T follicular helper cell (primary cell): Measurements from ENCODE around the gene GPC6.

Source experiments
- DNase-seq: peaks from one replicate; pipeline ENCODE4 v3.0.0-alpha.2; 2020; ENCODE audit warnings: low read depth

Gene GPC6

GRCh38 chr13:93775507-93776108, 549.0 kb downstream of the GPC6 start:
- no peak for DNase-seq

DNA sequence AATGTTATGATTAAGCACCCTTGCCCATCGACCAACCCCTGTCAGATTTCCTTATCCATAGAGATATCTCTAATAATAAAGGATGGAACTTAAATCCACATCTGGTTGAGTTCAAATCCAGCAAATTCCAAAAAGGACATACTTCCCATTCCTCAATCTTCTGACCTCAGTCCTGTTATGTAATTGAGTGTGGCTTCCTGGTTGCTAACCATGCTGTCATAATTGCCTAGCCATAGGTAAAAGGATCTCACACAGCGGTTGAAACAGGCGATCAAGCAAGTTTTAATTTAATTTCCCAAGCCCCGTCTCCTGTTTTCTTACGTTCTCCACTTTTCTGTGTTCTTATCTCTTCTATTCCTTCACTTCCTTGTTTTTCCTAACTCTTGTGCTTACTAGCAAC, 550.3 kb downstream of the GPC6 start:
- DNase-seq = no peak

DNA sequence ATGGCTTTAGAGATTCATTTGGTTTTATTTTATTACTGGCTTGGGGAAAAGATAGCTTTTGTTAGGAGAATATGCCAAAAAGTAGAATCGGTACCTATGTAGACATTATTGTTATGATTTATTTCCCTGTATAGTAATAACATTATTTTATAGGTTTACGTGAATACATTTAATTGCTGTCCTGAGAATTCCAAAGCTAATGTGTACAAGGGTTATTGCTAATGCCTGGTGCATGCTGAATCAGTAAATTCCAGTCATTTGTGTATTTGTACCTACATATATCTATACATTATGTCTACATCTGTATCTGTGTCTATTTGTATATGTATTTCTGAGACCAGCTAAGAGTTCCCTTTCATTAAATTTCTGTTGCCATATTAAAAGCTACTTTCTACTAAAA, 550.9 kb downstream of the GPC6 start:
- DNase-seq = no peak

DNA sequence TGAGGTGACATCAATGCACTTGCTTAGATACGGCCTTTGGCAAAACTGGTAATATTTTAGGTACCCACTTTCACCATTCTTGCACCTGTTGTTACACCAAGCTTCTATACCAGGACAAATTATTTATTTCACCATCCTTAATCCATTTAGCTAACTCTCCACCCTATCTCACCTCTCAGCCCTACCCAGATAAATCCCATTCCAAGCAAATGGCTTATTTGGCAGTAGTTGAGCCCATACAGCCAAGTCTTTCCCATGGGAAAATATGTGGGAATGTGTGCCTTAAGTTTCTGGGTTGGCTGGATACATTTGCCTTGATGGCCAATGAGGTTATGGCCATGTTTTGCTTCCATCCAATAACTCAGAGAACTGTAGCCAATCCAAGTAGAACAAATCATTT, 551.9 kb downstream of the GPC6 start:
- no peak for DNase-seq

DNA sequence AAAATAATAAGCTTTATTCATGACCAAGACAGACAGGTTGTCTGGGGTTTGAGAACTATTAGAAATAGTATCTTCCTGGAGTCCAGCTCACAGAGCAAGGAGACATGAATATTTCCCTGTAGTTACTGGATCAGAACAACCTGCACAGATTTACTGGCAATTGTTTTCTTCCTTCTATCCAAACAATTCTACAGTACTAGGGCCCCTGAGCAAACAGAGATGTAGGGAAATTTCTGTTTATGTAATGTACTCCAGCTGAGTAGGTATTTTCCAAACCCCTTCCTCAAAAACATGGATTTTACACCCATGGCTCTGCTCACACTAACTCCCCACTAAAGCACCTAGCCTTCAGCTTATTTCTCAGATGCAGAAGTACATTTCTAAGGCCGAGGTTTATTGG, 557.6 kb downstream of the GPC6 start:
- DNase-seq = no peak

- no peak for DNase-seq
Measured at GRCh38 chr13:93786846-93787489, 560.4 kb downstream of the GPC6 start.

DNA sequence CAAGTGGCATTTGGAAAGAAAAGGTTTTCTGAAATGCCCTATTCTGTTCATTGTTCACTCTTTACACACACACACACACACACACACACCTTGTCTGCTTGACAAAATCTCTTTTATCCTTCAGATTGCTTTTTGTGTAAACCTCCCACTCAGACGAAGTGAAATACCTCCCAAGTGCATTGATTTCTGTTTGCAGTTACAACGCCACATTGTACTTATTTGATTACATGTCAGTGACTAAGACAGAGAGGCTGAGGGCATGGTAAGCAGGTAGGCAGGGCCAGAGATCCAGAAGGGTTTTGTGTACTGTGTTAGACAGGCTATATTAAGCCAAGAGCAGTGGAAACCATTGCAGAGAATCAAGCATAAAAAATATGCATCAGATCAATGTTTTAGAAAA, 561.8 kb downstream of the GPC6 start:
- no peak for DNase-seq

GRCh38 chr13:93789058-93789457, 562.5 kb downstream of the GPC6 start:
- no peak for DNase-seq

DNA sequence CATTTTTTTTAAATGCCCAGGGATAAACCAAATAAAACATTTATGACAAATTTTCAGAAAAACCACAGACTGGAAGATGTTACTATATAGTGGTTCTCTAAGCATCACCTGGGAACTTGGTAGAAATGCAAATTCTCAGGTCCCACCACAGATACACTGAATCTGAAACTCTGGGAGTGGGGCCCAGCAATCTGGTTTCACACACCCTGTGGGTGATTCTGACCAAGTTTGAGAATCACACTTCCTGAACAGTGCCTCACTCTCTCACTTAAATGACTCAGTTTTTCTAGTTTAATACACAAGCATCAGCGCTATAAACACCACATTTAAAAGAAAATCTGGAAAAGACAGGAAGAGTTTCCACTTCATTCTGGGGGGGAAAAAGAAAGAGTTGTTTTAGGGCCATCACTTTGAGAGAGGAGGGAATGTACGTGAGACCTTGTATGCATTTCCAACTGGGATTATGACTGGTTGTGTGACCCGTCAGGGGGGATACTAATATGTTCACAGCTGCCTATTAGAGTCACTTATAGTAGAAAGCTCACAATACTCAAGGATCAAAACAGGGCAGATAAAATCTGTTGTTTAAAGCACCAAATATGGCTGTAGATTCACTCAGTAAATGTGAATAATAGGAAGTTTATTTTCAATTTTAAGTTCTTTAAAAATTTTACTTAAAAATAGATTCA, 567.7 kb downstream of the GPC6 start:
- no peak for DNase-seq

- no peak for DNase-seq
Measured at GRCh38 chr13:93797463-93797862, 570.9 kb downstream of the GPC6 start.

- DNase-seq = no peak
Measured at GRCh38 chr13:93800342-93800741, 573.7 kb downstream of the GPC6 start.

GRCh38 chr13:93805736-93806135, 579.1 kb downstream of the GPC6 start:
- no peak for DNase-seq

- no peak for DNase-seq
Measured at GRCh38 chr13:93806861-93807260, 580.3 kb downstream of the GPC6 start.

DNA sequence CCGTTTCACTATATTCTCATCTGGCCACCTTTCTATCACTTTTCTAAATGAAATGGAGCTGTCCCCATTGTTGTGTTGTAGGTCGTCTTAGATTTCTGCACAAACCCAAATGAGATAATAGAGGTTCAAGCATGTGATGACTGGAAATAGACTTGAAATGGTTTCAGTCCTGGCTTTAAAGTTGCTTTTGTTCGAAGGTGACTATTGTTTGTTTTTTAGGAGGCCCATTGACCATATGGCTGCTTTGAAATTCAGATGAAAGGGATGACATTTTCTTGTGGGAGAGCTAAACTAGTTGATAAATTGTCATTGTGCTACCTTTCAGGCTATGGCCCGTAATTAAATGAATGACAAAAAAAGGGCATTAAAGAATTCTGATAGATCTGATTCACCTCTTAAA, 583.7 kb downstream of the GPC6 start:
- no peak for DNase-seq

DNA sequence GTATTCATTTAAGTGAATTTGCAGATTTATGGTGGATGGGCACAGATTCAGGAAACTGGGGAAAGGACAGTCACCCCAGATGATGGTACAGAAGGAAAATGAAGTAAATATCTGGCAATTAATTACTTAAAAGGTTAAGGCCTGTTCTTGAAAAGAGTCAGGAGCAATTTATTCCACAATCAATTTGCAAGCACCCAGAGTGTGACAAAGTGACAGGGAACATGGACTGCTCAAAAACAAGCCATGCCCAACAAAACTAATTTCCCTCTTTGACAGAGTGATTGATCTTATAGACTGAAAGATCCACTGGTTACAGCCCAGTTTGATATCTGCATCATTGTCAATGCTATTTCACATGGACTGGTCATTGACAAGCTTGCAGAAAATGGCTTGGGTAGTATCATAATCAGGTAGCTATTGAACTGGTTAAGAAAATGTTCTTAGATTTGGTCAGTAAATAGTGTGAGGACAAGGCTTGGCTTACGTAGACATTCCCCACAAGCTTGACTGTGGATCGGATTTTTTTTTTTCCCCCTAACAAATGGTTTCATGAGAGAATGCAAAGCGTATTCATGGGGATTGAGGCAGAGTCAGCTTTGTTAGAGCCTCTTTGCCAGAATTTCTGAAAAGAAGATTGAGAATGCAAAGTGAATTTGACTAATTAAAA, 584.6 kb downstream of the GPC6 start:
- DNase-seq = no peak

DNA sequence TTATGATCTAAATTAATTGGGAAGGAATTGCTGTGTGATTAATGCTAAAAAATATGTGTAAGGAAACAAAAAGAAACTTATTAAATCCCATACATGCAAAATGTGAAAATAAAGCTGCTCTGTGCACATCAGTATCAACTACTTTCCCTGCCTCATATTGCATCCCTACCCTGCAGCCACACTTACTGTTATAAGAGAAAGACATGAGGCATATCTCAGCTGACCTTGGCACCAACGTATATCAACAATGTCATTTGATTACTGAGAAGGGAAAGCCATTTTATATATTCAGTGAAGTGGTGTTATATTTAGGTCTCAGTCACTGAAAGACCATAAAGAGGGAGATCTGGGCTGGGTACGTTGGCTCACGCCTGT, 585.1 kb downstream of the GPC6 start:
- DNase-seq = no peak

DNA sequence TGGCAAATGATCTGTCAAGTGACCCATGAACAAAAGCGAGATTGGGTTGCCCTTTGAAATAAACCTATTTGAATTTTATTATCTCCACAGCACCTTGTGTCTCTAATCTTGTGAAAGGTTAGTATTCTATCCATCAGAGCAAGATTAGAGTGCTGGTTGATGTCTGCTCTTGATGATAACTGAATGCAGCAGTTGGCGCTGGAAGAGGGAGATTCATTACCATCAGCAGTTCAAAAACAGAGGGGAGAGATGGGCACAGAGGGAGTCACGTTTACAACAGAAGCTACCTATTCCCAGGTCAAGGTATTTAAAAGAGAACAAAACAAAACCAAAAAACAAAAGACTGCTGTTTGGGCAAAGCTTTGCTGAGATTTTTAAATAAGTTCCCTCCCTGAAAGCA, 588.1 kb downstream of the GPC6 start:
- DNase-seq = no peak

GRCh38 chr13:93818345-93818744, 591.7 kb downstream of the GPC6 start:
- no peak for DNase-seq

- DNase-seq = no peak
Measured at GRCh38 chr13:93819331-93819890, 592.8 kb downstream of the GPC6 start.

DNA sequence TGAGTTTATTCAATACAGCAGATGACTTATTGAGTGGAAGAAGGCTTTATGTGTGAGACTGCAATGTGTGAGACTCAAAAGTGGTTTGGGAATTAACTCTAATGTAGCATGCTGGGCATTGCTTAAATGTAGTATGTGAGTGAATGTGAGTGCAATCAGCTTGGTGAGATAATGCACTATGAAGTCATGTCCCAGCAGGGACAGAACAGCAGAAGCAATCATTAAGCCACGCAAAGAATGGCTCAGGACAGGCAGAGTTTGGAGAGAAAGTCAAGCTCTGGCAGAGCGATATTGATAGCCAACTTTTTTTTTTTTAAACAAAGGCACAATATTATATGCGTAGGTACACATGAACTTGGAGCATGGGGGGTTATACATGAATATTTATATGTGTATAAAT, 597.7 kb downstream of the GPC6 start:
- no peak for DNase-seq

DNA sequence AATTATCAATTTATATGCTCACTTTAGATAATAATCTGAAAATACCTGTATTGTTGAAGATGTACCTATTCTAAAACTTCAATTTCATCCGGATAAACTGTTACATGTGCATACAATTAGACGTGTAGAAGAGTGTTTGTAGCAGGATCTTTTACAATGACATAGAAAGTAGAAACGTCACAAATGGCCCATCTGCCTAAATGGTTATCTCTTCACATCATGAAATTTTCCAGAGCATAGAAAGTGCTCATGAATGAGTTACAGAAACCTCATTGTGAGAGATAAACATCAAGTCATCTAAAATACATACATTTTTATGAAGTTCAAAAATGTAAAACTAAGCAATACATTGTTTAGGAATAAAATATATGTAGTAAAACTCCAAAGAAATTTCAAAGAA, 607.4 kb downstream of the GPC6 start:
- no peak for DNase-seq

GRCh38 chr13:93843082-93843481, 616.5 kb downstream of the GPC6 start:
- no peak for DNase-seq

- DNase-seq = no peak
Measured at GRCh38 chr13:93847162-93847561, 620.6 kb downstream of the GPC6 start.
